Endometrium (tissue), 2 donors: ENCODE results near the gene ACVRL1.
"Not testable (repeated sequence)": the region's sequence is repeated elsewhere in the genome, so short reads cannot be mapped to it uniquely, and the experiment has no call there.

Source experiments
- FAIRE-seq: peaks from 2 replicates; lab custom pipeline; 2012; peaks lifted over from hg19 to GRCh38; lab: Jason Lieb, UNC
- donor health status: control.
- donor health status: control.

The ACVRL1 gene

GRCh38 chr12:51874486-51874885 lies 32.8 kb upstream of the ACVRL1 start:
- FAIRE-seq = no peak

GRCh38 chr12:51879102-51879501 lies 28.2 kb upstream of the ACVRL1 start:
- no peak for FAIRE-seq

GRCh38 chr12:51883295-51883694 lies 24.0 kb upstream of the ACVRL1 start:
- FAIRE-seq = no peak

- no peak for FAIRE-seq
These were observed 23.2 kb upstream of the ACVRL1 start for GRCh38 chr12:51883998-51884675.

- no peak for FAIRE-seq
These were observed 22.6 kb upstream of the ACVRL1 start for GRCh38 chr12:51884676-51885229.

GRCh38 chr12:51885294-51886020 lies 21.8 kb upstream of the ACVRL1 start:
- FAIRE-seq = not testable (repeated sequence)

- peak; percentile 50 for FAIRE-seq
These were observed 21.1 kb upstream of the ACVRL1 start for GRCh38 chr12:51886021-51886710.

- FAIRE-seq = no peak
These were observed 19.6 kb upstream of the ACVRL1 start, which contains the start of gene ANKRD33 for GRCh38 chr12:51887476-51888315. Gene ANKRD33, plus strand, starts transcription at chr12:51888103. Its CDS starts 84 bp downstream, at chr12:51888187.

- FAIRE-seq = no peak
These were observed 18.7 kb upstream of the ACVRL1 start for GRCh38 chr12:51888316-51889215.

- FAIRE-seq = no peak
These were observed 17.8 kb upstream of the ACVRL1 start for GRCh38 chr12:51889216-51890132.

GRCh38 chr12:51890133-51890464 lies 17.2 kb upstream of the ACVRL1 start:
- FAIRE-seq = no peak

- FAIRE-seq = no peak
These were observed 16.7 kb upstream of the ACVRL1 start for GRCh38 chr12:51890511-51891171.

GRCh38 chr12:51891843-51892242 lies 15.5 kb upstream of the ACVRL1 start:
- FAIRE-seq = peak; percentile 39

GRCh38 chr12:51893786-51894185 lies 13.5 kb upstream of the ACVRL1 start:
- no peak for FAIRE-seq

GRCh38 chr12:51895378-51896135 lies 11.7 kb upstream of the ACVRL1 start:
- FAIRE-seq = no peak

GRCh38 chr12:51896236-51896635 lies 11.1 kb upstream of the ACVRL1 start:
- no peak for FAIRE-seq

- FAIRE-seq = no peak
These were observed 10.1 kb upstream of the ACVRL1 start for GRCh38 chr12:51897181-51897580.

- no peak for FAIRE-seq
These were observed 8.8 kb upstream of the ACVRL1 start for GRCh38 chr12:51898506-51898905.
